Thoracic aorta (tissue), 2 donors: ENCODE results near the gene ZP1. TPM values are rescaled to one million over a fixed set of nuclear protein-coding genes. Genes with fewer than 3 reads are reported as not detected.

Source experiments
- ATAC-seq: fragments of 150-250 bp; one replicate; pipeline ENCODE4 v1.8.0; 2017; ENCODE audit warnings: low read depth; ENCODE audit not compliant: insufficient number of reproducible peaks, low FRiP score
- DNase-seq: peaks from one replicate; pipeline ENCODE4 v3.0.0-alpha.2; 2020; ENCODE audit warnings: low spot score
- H3K27ac ChIP-seq, 2 donors: fragments of 200-600 bp; sonication (generic); 1 replicate in 1 of 2; 2 replicates in 1 of 2; pipeline ENCODE4 v1.5.1; 2016; ENCODE audit warnings: mild to moderate bottlenecking in 2 of 2, moderate library complexity in 2 of 2
- H3K27me3 ChIP-seq: fragments of 200-600 bp; sonication (generic); replicated peaks from 2 replicates; pipeline ENCODE4 v1.6.0; 2016; ENCODE audit warnings: mild to moderate bottlenecking; ENCODE audit not compliant: insufficient read depth
- H3K36me3 ChIP-seq: fragments of 200-600 bp; sonication (generic); one replicate; pipeline ENCODE4 v1.5.1; 2016
- H3K4me1 ChIP-seq, 2 donors: fragments of 200-600 bp; sonication (generic); 1 replicate in 1 of 2; 2 replicates in 1 of 2; pipeline versions ENCODE4 v1.5.1 to v1.6.0; 2016; ENCODE audit warnings: low read depth in 2 of 2, mild to moderate bottlenecking in 1 of 2; ENCODE audit not compliant: control insufficient read depth in 1 of 2
- H3K4me3 ChIP-seq: fragments of 200-600 bp; sonication (generic); 2 replicates; pipeline ENCODE4 v1.5.1; 2016; ENCODE audit warnings: mild to moderate bottlenecking
- H3K9me3 ChIP-seq: fragments of 200-600 bp; sonication (generic); 2 replicates; pipeline ENCODE4 v1.5.1; 2016
- total RNA-seq, 2 donors: library from RNA; depleted of rRNA; stranded (reverse); fragments of >200 nt; gene quantifications; one replicate each; pipeline versions ENCODE4 v1.1.0 to v1.2.3, GENCODE V29; 2016
- TF ChIP-seq, protein P1 (sequence below): fragments of 200-600 bp; sonication (generic); IDR thresholded peaks from one replicate; pipeline ENCODE4 v1.5.1; 2019; ENCODE audit warnings: antibody characterized with exemption

ZP1 gene
- total RNA-seq, 2 donors from 2014 or later = not detected

DNA sequence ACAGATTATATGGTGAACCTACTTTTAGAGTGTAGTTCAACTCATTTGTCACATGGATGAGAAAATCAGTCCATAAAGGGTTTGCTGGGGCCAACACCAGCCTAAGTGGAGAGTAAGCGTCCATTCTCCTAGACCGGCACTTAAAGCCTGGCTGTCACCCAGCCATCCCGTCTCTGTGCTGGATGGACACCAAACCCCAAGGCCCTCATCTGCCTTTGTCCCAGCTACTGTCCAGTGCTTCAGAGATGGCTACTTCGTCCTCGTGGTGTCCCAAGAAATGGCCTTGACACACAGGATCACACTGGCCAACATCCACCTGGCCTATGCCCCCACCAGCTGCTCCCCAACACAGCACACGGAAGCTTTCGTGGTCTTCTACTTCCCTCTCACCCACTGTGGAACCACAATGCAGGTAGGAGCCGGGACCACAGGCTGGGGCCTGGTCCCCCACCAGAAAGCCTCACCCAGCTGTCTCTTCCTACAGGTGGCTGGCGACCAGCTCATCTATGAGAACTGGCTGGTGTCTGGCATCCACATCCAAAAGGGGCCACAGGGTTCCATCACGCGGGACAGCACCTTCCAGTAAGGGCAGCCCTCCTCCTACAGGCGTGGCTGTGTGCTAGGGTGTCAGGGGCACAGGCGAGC, 3.5 kb downstream of the ZP1 start:
- Histone ChIP-seq H3K4me1 (peaks cover 0 to 11% of the 10 kb centered on the region in 2 donors), H3K27me3 (no peaks in the 10 kb centered on the region), H3K36me3 (no peaks in the 10 kb centered on the region), H3K27ac (no peak overlapping the region), H3K9me3 (no peaks in the 10 kb centered on the region), H3K4me3 (no peak overlapping the region)
- TF ChIP-seq, protein P1, sequence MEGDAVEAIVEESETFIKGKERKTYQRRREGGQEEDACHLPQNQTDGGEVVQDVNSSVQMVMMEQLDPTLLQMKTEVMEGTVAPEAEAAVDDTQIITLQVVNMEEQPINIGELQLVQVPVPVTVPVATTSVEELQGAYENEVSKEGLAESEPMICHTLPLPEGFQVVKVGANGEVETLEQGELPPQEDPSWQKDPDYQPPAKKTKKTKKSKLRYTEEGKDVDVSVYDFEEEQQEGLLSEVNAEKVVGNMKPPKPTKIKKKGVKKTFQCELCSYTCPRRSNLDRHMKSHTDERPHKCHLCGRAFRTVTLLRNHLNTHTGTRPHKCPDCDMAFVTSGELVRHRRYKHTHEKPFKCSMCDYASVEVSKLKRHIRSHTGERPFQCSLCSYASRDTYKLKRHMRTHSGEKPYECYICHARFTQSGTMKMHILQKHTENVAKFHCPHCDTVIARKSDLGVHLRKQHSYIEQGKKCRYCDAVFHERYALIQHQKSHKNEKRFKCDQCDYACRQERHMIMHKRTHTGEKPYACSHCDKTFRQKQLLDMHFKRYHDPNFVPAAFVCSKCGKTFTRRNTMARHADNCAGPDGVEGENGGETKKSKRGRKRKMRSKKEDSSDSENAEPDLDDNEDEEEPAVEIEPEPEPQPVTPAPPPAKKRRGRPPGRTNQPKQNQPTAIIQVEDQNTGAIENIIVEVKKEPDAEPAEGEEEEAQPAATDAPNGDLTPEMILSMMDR = no peak
- ATAC-seq (no peak), DNase-seq (no peak)

- TF ChIP-seq, protein P1 = no peak
- no peak for ATAC-seq
- no peak for DNase-seq
- Histone ChIP-seq H3K9me3 (no peaks in the 10 kb centered on the region), H3K36me3 (no peaks in the 10 kb centered on the region), H3K27ac (no peak overlapping the region), H3K4me3 (no peak overlapping the region), H3K27me3 (no peaks in the 10 kb centered on the region), H3K4me1 (peaks cover 0 to 11% of the 10 kb centered on the region in 2 donors)
Observed at GRCh38 chr11:60871378-60872061, 4.2 kb downstream of the ZP1 start.

GRCh38 chr11:60872124-60872960, 5.0 kb downstream of the ZP1 start:
- no peaks in the 10 kb centered on the region for H3K36me3 ChIP-seq
- ATAC-seq (no peak), DNase-seq (no peak)
- peaks cover 0 to 11% of the 10 kb centered on the region in 2 donors for H3K4me1 ChIP-seq
- H3K9me3 ChIP-seq = no peaks in the 10 kb centered on the region
- H3K27ac ChIP-seq = no peak overlapping the region
- H3K4me3 ChIP-seq = no peak overlapping the region
- TF ChIP-seq, protein P1 = no peak
- no peaks in the 10 kb centered on the region for H3K27me3 ChIP-seq

GRCh38 chr11:60872961-60873524, 5.7 kb downstream of the ZP1 start:
- Histone ChIP-seq H3K27me3 (no peaks in the 10 kb centered on the region), H3K4me1 (peaks cover 1 to 12% of the 10 kb centered on the region in 2 donors), H3K36me3 (no peaks in the 10 kb centered on the region), H3K27ac (no peak overlapping the region), H3K4me3 (no peak overlapping the region), H3K9me3 (no peaks in the 10 kb centered on the region)
- ATAC-seq = no peak
- TF ChIP-seq, protein P1 = no peak
- no peak for DNase-seq

DNA sequence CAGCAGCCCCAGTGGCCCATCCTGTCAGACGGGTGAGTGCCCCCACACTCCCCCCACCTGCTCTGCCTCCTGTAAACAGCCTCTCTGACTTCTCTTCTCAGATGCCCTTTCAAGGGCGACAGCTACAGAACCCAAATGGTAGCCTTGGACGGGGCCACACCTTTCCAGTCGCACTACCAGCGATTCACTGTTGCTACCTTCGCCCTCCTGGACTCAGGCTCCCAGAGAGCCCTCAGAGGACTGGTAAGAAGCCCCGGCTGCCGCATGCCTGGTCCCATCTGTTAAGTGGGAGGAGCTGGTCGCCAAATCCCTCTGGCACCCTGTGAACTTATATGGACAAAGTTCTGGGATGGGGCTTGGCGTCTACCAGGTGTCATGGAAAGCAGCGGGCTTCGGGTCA, 6.2 kb downstream of the ZP1 start:
- Histone ChIP-seq H3K9me3 (no peaks in the 10 kb centered on the region), H3K27ac (no peak overlapping the region), H3K4me3 (no peak overlapping the region), H3K27me3 (no peaks in the 10 kb centered on the region), H3K36me3 (no peaks in the 10 kb centered on the region), H3K4me1 (peaks cover 6 to 17% of the 10 kb centered on the region in 2 donors)
- ATAC-seq (no peak), DNase-seq (no peak)
- TF ChIP-seq, protein P1 = no peak
